Peyer's patch (tissue), 4 donors: ENCODE results near the gene ZNF521. TPM values are rescaled to one million over a fixed set of nuclear protein-coding genes. Genes with fewer than 3 reads are reported as not detected.

ENCODE experiments used
- DNase-seq, 3 donors: peaks; one replicate each; pipeline ENCODE4 v3.0.0-alpha.2; 2017 to 2019
- H3K27ac ChIP-seq, 4 donors: fragments of 200-600 bp; sonication (generic); one replicate each; pipeline ENCODE4 v1.5.1; 2016 to 2019
- H3K27me3 ChIP-seq, 2 donors: fragments of 200-600 bp; sonication (generic); one replicate each; pipeline ENCODE4 v1.5.1; 2019
- H3K36me3 ChIP-seq, 3 donors: fragments of 200-600 bp; sonication (generic); one replicate each; pipeline ENCODE4 v1.5.1; 2016 to 2019
- H3K4me1 ChIP-seq, 4 donors: fragments of 200-600 bp; sonication (generic); one replicate each; pipeline ENCODE4 v1.5.1; 2016 to 2019
- H3K4me3 ChIP-seq, 4 donors: fragments of 200-600 bp; sonication (generic); 1 replicate in 3 of 4; 2 replicates in 1 of 4; pipeline ENCODE4 v1.5.1; 2016 to 2019; ENCODE audit warnings: mild to moderate bottlenecking in 1 of 4
- H3K9me3 ChIP-seq, 4 donors: fragments of 200-600 bp; sonication (generic); one replicate each; pipeline ENCODE4 v1.5.1; 2016 to 2019; ENCODE audit warnings: mild to moderate bottlenecking in 1 of 4
- POLR2A ChIP-seq, 2 donors: fragments of 450-650 bp; IDR thresholded peaks; one replicate each; pipeline ENCODE4 v1.5.1; 2017; ENCODE audit warnings: antibody characterized with exemption in 2 of 2, mild to moderate bottlenecking in 2 of 2, moderate library complexity in 2 of 2
- total RNA-seq, 4 donors: library from RNA; depleted of rRNA; stranded (reverse); fragments of >200 nt; gene quantifications; one replicate each; pipeline ENCODE4 v1.1.0, GENCODE V29; 2016
- TF ChIP-seq, protein P1 (sequence below), 6 experiments: fragments of 450-650 bp in 4 of 6; fragments of 200-600 bp in 2 of 6; sonication (generic) in 1 of 6; IDR thresholded peaks; one replicate each; pipeline ENCODE4 v1.5.1; 2017 to 2019; ENCODE audit warnings: antibody characterized with exemption in 6 of 6, mild to moderate bottlenecking in 3 of 6, moderate library complexity in 1 of 6

The ZNF521 gene
- total RNA-seq, 4 donors from 2014 or later = 4.2 to 25.6 (median 8.6) TPM

DNA sequence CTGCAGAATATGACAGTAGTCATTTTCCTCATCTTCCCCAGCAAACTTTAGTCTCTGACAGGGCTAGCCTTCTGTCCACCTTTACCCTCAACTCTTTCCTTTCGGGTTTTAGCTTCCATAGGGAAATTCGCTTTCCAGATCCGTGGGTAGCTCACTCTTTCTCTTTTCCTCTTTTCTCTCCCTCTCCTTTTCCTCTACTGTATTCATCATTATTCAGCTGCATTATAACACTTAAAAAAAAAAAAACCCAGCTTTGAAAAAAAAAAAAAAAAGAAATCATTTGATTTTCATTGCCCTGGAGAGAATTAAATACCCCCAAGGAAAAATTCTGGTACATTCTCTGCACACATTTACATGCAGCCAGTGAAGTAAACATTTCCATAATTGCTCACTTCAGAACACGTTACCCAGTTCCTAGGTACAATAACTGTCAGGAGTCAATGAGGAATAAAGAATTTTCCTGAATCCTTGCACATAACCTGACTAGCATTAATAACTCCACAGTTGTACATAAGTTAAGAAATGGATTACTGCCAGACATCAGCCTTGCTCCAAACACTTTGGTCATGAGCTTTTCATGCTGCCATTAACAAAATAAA is 63.5 kb downstream of the ZNF521 start:
- H3K4me1 ChIP-seq = no peaks in the 10 kb centered on the region
- TF ChIP-seq, protein P1, sequence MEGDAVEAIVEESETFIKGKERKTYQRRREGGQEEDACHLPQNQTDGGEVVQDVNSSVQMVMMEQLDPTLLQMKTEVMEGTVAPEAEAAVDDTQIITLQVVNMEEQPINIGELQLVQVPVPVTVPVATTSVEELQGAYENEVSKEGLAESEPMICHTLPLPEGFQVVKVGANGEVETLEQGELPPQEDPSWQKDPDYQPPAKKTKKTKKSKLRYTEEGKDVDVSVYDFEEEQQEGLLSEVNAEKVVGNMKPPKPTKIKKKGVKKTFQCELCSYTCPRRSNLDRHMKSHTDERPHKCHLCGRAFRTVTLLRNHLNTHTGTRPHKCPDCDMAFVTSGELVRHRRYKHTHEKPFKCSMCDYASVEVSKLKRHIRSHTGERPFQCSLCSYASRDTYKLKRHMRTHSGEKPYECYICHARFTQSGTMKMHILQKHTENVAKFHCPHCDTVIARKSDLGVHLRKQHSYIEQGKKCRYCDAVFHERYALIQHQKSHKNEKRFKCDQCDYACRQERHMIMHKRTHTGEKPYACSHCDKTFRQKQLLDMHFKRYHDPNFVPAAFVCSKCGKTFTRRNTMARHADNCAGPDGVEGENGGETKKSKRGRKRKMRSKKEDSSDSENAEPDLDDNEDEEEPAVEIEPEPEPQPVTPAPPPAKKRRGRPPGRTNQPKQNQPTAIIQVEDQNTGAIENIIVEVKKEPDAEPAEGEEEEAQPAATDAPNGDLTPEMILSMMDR (IDR thresholded peaks at IDR 0.05) = no peak
- no peak for TF ChIP-seq POLR2A (IDR thresholded peaks at IDR 0.05)
- no peak overlapping the region for H3K4me3 ChIP-seq
- H3K27me3 ChIP-seq = no peaks in the 10 kb centered on the region
- H3K9me3 ChIP-seq = no peaks in the 10 kb centered on the region
- no peak overlapping the region for H3K27ac ChIP-seq
- H3K36me3 ChIP-seq = no peaks in the 10 kb centered on the region
- no peak for DNase-seq

DNA sequence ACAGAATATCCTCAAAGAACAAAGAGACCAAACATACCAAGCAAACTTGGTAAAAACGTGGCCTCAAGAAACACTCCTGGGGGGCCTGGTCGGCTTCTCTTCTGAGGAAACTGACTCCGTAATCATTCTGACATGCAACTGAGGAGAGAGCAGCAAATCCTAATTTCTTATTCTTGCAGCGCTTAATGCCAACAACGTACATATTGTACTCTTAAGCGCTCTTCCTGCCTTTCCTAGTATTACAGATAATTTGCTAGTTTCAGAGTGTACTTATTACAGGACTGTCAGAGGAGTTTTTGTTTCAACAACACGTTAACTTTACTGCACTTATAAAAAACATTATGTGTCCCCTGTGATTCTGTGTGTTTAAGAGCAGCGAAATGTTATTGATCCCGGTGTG is 64.9 kb downstream of the ZNF521 start:
- H3K36me3 ChIP-seq = no peaks in the 10 kb centered on the region
- no peaks in the 10 kb centered on the region for H3K4me1 ChIP-seq
- DNase-seq = no peak
- no peaks in the 10 kb centered on the region for H3K27me3 ChIP-seq
- no peak overlapping the region for H3K27ac ChIP-seq
- no peaks in the 10 kb centered on the region for H3K9me3 ChIP-seq
- TF ChIP-seq, protein P1 (IDR thresholded peaks at IDR 0.05) = no peak
- TF ChIP-seq POLR2A (IDR thresholded peaks at IDR 0.05) = no peak
- no peak overlapping the region for H3K4me3 ChIP-seq

DNA sequence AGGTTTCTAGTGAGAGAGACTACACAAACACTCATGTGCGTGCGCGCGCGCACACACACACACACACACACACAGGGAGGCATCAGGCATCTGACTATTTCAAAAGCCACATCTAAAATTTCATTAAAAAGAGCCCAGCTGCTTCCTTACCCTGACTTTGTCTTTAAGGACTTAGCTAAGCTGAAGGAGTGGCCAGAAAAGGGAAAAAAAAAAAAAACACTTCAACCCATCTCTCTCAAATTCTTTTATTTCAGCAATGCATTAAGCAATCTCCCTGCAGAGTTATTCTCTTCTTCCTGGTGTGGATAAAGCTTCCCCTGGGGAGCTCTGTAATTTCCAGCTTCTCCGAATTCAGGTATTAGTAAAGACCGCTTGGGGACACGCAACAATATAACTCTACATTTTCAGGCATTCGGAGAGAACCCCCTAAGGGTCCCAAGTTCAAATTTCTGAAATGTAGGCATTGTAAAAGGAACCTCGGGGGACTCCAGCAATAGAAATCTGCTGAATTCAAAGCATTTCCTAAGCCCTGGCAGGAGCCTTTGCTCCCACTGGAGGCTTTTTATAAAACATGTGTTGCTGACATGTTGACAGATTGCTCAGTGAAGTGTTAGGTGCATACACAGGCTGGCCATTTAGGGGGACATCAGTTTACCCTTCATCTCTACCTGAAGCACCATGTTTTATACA is 67.0 kb downstream of the ZNF521 start:
- no peak overlapping the region for H3K4me3 ChIP-seq
- TF ChIP-seq, protein P1 (IDR thresholded peaks at IDR 0.05) = no peak
- no peak for TF ChIP-seq POLR2A (IDR thresholded peaks at IDR 0.05)
- H3K36me3 ChIP-seq = no peaks in the 10 kb centered on the region
- no peaks in the 10 kb centered on the region for H3K9me3 ChIP-seq
- H3K27ac ChIP-seq = no peak overlapping the region
- no peaks in the 10 kb centered on the region for H3K4me1 ChIP-seq
- no peaks in the 10 kb centered on the region for H3K27me3 ChIP-seq
- DNase-seq = no peak

DNA sequence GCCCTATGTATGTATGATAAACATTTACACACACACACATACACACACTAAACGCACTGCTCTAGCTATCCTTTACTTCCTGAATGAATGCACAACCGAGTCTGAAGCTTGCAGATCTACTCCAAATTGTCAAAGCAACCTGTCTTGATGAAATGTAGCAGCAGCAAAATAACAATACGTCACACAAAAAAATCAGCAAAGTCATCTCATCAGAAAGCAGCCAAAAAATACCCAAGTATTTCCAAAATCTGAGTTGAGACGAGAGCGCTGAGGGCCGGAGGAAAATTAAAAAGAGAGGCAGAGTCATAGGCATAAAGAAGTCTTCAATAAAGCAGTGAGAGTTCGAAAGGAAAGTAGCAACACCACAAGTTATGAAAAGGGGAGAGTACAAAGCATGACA is 67.7 kb downstream of the ZNF521 start:
- DNase-seq = no peak
- TF ChIP-seq, protein P1 (IDR thresholded peaks at IDR 0.05) = no peak
- TF ChIP-seq POLR2A (IDR thresholded peaks at IDR 0.05) = no peak
- no peaks in the 10 kb centered on the region for H3K4me1 ChIP-seq
- H3K4me3 ChIP-seq = no peak overlapping the region
- no peak overlapping the region for H3K27ac ChIP-seq
- no peaks in the 10 kb centered on the region for H3K27me3 ChIP-seq
- no peaks in the 10 kb centered on the region for H3K9me3 ChIP-seq
- H3K36me3 ChIP-seq = no peaks in the 10 kb centered on the region

- no peaks in the 10 kb centered on the region for H3K9me3 ChIP-seq
- H3K27ac ChIP-seq = no peak overlapping the region
- DNase-seq = no peak
- TF ChIP-seq POLR2A (IDR thresholded peaks at IDR 0.05) = no peak
- H3K4me1 ChIP-seq = no peaks in the 10 kb centered on the region
- H3K27me3 ChIP-seq = no peaks in the 10 kb centered on the region
- no peak overlapping the region for H3K4me3 ChIP-seq
- H3K36me3 ChIP-seq = no peaks in the 10 kb centered on the region
Measured at GRCh38 chr18:25283781-25284180, 68.2 kb downstream of the ZNF521 start.

- TF ChIP-seq, protein P1 (IDR thresholded peaks at IDR 0.05) = no peak
- TF ChIP-seq POLR2A (IDR thresholded peaks at IDR 0.05) = no peak
- Histone ChIP-seq H3K9me3 (no peaks in the 10 kb centered on the region), H3K27me3 (no peaks in the 10 kb centered on the region), H3K36me3 (no peaks in the 10 kb centered on the region), H3K4me1 (no peaks in the 10 kb centered on the region), H3K4me3 (no peak overlapping the region), H3K27ac (no peak overlapping the region)
- no peak for DNase-seq
Measured at GRCh38 chr18:25282896-25283703, 68.9 kb downstream of the ZNF521 start.
